Measurements from ENCODE around the gene DIO3.

Gene DIO3

DNA sequence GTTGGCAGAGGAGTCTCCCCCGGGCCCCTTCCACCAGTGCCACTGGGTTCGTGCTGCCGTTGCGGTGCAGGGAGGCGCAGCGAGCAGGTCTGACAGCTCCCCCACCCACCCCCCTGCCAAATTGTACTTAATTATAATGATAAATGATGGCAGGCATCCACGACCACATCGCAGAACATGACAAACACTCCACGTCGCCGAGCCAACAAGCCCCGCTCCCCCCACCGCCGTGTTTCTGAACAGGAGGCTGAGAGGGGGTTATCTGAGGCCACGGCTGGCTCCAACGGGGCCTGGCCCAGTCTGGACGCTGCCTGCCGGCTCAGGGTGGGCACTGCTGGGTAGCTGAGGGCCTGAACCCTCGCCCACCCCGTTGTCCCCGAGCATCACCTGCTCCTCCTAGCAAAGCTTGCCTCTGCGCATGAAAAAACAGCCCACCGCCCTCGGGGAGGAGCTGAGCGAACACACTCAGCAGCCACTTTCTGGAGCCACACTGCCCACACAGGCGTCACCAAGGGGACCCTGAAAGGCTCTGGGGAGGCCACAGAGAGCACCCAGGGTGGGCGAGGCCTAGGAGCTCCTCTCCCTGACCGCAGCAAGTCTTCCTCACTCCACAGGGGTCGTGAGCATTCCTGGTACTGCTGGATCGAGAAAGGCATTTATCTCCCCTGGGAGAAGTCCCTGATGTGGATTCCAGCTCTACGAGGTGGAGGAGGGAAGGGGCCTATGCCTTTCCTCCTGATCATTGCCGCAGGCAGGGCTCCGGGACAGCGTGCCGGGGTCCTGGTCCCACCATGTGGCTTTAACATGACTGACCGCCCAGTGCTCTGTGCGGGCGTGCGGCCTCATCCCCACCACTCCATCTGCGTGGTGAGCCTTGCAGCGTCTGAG lies 35.4 kb upstream of the DIO3 start (continued):
- no peak for TF ChIP-seq BACH2 (CRISPR knock-in tag; IDR thresholded peaks at IDR 0.05; ENCODE audit: borderline replicate concordance)
- no peak for TF ChIP-seq ZNF70 (CRISPR knock-in tag; IDR thresholded peaks at IDR 0.05)
- TF ChIP-seq RARB (CRISPR knock-in tag; IDR thresholded peaks at IDR 0.05) = no peak
- no peak for TF ChIP-seq ESRRG (CRISPR knock-in tag; IDR thresholded peaks at IDR 0.05)
- no peak for TF ChIP-seq PPARA (CRISPR knock-in tag; IDR thresholded peaks at IDR 0.05; ENCODE audit: borderline replicate concordance)

DNA sequence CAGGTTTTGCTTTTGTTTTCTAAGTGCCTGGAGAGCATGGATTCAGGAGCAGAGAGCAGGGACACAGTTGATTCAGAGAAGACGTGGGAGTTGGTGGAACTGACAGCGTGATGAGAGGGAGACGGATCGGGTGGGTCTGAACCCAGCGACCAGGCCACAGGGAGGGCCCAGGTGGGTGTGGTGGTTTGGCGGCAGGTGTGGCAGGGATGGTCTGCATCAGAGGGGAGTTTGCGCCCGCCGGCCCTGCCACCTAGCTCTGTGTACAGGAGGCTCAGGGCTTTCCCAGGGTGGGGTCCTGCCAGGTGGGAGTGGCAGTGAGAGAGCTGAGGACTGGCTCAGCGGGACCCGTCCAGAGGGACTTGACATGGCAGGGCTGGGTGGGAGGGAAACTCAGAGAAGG lies 33.3 kb upstream of the DIO3 start:
- TF ChIP-seq ZNF70 (CRISPR knock-in tag; IDR thresholded peaks at IDR 0.05) = no peak
- TF ChIP-seq, protein P1, sequence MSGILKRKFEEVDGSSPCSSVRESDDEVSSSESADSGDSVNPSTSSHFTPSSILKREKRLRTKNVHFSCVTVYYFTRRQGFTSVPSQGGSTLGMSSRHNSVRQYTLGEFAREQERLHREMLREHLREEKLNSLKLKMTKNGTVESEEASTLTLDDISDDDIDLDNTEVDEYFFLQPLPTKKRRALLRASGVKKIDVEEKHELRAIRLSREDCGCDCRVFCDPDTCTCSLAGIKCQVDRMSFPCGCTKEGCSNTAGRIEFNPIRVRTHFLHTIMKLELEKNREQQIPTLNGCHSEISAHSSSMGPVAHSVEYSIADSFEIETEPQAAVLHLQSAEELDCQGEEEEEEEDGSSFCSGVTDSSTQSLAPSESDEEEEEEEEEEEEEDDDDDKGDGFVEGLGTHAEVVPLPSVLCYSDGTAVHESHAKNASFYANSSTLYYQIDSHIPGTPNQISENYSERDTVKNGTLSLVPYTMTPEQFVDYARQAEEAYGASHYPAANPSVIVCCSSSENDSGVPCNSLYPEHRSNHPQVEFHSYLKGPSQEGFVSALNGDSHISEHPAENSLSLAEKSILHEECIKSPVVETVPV (CRISPR knock-in tag; IDR thresholded peaks at IDR 0.05) = no peak
- no peak for TF ChIP-seq TCF4 (CRISPR knock-in tag; IDR thresholded peaks at IDR 0.05; ENCODE audit: borderline replicate concordance)
- no peak for TF ChIP-seq ISL1 (CRISPR knock-in tag; IDR thresholded peaks at IDR 0.05)
- TF ChIP-seq ZNF8 (CRISPR knock-in tag; IDR thresholded peaks at IDR 0.05) = no peak
- TF ChIP-seq, protein P2, sequence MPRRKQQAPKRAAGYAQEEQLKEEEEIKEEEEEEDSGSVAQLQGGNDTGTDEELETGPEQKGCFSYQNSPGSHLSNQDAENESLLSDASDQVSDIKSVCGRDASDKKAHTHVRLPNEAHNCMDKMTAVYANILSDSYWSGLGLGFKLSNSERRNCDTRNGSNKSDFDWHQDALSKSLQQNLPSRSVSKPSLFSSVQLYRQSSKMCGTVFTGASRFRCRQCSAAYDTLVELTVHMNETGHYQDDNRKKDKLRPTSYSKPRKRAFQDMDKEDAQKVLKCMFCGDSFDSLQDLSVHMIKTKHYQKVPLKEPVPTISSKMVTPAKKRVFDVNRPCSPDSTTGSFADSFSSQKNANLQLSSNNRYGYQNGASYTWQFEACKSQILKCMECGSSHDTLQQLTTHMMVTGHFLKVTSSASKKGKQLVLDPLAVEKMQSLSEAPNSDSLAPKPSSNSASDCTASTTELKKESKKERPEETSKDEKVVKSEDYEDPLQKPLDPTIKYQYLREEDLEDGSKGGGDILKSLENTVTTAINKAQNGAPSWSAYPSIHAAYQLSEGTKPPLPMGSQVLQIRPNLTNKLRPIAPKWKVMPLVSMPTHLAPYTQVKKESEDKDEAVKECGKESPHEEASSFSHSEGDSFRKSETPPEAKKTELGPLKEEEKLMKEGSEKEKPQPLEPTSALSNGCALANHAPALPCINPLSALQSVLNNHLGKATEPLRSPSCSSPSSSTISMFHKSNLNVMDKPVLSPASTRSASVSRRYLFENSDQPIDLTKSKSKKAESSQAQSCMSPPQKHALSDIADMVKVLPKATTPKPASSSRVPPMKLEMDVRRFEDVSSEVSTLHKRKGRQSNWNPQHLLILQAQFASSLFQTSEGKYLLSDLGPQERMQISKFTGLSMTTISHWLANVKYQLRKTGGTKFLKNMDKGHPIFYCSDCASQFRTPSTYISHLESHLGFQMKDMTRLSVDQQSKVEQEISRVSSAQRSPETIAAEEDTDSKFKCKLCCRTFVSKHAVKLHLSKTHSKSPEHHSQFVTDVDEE (CRISPR knock-in tag; IDR thresholded peaks at IDR 0.05) = no peak
- TF ChIP-seq CSDC2 (CRISPR knock-in tag; IDR thresholded peaks at IDR 0.05) = no peak
- ATAC-seq = no peak

DNA sequence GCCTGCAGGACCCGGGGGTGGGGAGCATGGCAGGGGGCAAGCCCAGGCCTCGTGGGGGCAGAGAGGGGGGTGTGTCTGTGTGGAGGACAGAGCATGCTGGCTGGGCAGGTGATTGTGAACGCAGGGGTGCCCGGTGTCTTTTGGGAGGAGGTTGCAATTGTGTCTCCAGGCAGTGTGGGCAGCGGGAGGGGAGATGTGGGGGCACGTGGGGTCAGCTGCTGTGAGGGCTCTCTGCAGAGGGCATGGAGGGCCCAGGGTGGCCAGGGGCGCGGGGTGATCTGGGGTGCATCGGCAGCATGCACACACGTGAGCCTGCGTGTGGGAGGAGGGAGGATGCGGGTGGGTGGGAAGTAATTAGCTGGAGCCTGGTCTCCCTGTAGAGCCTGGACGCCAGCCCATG lies 32.2 kb upstream of the DIO3 start:
- no peak for ATAC-seq

DNA sequence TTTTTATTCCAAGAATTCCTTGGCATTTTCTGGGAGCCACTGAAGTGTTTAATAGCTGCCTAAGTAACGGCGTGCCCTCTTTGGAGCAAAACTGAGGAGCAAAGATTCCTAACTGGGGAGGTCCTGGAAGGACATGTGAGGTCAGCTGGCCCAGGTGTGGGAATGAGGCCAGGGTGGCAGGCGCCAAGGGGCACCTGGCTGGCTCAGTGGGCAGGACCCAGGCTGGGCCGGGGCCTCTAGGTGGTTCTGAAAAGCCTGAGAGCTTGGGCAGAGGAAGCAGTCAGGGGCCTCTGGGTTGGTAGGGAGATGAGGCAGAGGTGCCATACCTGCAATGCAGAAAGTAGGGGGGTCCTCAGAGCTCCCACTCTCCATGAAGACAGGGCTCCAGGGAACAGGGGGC lies 27.1 kb upstream of the DIO3 start:
- no peak for TF ChIP-seq ISL1 (CRISPR knock-in tag; IDR thresholded peaks at IDR 0.05)
- ATAC-seq = no peak

More for the DNA sequence above, 32.2 kb upstream of the DIO3 start:
- TF ChIP-seq ZFP3 (CRISPR knock-in tag; IDR thresholded peaks at IDR 0.05) (no peak), CSDC2 (CRISPR knock-in tag; IDR thresholded peaks at IDR 0.05) (no peak), ZNF70 (CRISPR knock-in tag; IDR thresholded peaks at IDR 0.05) (no peak), POU6F1 (CRISPR knock-in tag; IDR thresholded peaks at IDR 0.05; ENCODE audit: borderline replicate concordance, low read depth) (no peak), GLIS3 (CRISPR knock-in tag; IDR thresholded peaks at IDR 0.05) (no peak), OSR1 (CRISPR knock-in tag; IDR thresholded peaks at IDR 0.05) (no peak), PPARA (CRISPR knock-in tag; IDR thresholded peaks at IDR 0.05; ENCODE audit: borderline replicate concordance) (no peak)

GRCh38 chr14:101535232-101535631 lies 26.1 kb upstream of the DIO3 start:
- TF ChIP-seq, protein P3, sequence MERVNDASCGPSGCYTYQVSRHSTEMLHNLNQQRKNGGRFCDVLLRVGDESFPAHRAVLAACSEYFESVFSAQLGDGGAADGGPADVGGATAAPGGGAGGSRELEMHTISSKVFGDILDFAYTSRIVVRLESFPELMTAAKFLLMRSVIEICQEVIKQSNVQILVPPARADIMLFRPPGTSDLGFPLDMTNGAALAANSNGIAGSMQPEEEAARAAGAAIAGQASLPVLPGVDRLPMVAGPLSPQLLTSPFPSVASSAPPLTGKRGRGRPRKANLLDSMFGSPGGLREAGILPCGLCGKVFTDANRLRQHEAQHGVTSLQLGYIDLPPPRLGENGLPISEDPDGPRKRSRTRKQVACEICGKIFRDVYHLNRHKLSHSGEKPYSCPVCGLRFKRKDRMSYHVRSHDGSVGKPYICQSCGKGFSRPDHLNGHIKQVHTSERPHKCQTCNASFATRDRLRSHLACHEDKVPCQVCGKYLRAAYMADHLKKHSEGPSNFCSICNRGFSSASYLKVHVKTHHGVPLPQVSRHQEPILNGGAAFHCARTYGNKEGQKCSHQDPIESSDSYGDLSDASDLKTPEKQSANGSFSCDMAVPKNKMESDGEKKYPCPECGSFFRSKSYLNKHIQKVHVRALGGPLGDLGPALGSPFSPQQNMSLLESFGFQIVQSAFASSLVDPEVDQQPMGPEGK (CRISPR knock-in tag; IDR thresholded peaks at IDR 0.05; ENCODE audit: borderline replicate concordance) = no peak
- TF ChIP-seq RARB (CRISPR knock-in tag; IDR thresholded peaks at IDR 0.05) = no peak
- TF ChIP-seq TCF4 (CRISPR knock-in tag; IDR thresholded peaks at IDR 0.05; ENCODE audit: borderline replicate concordance) = no peak
- no peak for TF ChIP-seq ESRRG (CRISPR knock-in tag; IDR thresholded peaks at IDR 0.05)
- no peak for TF ChIP-seq ZFP30 (CRISPR knock-in tag; IDR thresholded peaks at IDR 0.05)
- ATAC-seq = no peak

Measured in SK-N-SH treated with all-trans-retinoic acid at 6 μM for 48 hours (cell line).